CD14-positive monocyte (primary cell): ENCODE data around the gene PIP4K2A. TPM values are rescaled to one million over a fixed set of nuclear protein-coding genes. Genes with fewer than 3 reads are reported as not detected.

Experiments used
- DNase-seq, 3 donors: peaks; one replicate each; pipeline ENCODE4 v3.0.0-alpha.2; 2011 to 2022
- H2AFZ ChIP-seq: 2 replicates; pipeline ENCODE4 v1.6.0; 2012; ENCODE audit warnings: mild to moderate bottlenecking, low read depth, low read length, inconsistent platforms; ENCODE audit not compliant: insufficient read depth, poor library complexity, severe bottlenecking
- H3K27ac ChIP-seq, 2 donors: 1 replicate in 1 of 2; 2 replicates in 1 of 2; pipeline ENCODE4 v1.5.1; 2012 to 2013; ENCODE audit warnings: low read length in 2 of 2, control low read depth in 1 of 2, inconsistent platforms in 1 of 2, low read depth in 1 of 2, mild to moderate bottlenecking in 1 of 2
- H3K27me3 ChIP-seq, 2 donors: one replicate each; pipeline versions ENCODE4 v1.6.0 to v1.6.1; 2011 to 2013; ENCODE audit warnings: low read length in 2 of 2; ENCODE audit not compliant: control insufficient read depth in 2 of 2, insufficient read depth in 2 of 2
- H3K36me3 ChIP-seq, 2 donors: replicated peaks in 1 of 2; 1 replicate in 1 of 2; 2 replicates in 1 of 2; pipeline versions ENCODE4 v1.5.1 to v1.6.1; 2012 to 2013; ENCODE audit warnings: low read length in 2 of 2, control low read depth in 1 of 2, inconsistent platforms in 1 of 2, mild to moderate bottlenecking in 1 of 2; ENCODE audit not compliant: insufficient read depth in 2 of 2, control insufficient read depth in 1 of 2
- H3K4me1 ChIP-seq, 2 donors: 1 replicate in 1 of 2; 2 replicates in 1 of 2; pipeline versions ENCODE4 v1.5.1 to v1.6.1; 2012 to 2013; ENCODE audit warnings: low read length in 2 of 2, control low read depth in 1 of 2, inconsistent platforms in 1 of 2, mild to moderate bottlenecking in 1 of 2, moderate library complexity in 1 of 2; ENCODE audit not compliant: insufficient read depth in 2 of 2, control insufficient read depth in 1 of 2
- H3K4me2 ChIP-seq: replicated peaks from 2 replicates; pipeline ENCODE3; 2012; ENCODE audit warnings: low read length, moderate library complexity, mild to moderate bottlenecking; ENCODE audit not compliant: poor library complexity, severe bottlenecking; ENCODE audit errors: extremely low read depth
- H3K4me3 ChIP-seq, 3 experiments: fragments of 200-600 bp in 1 of 3; sonication (generic) in 1 of 3; replicated peaks in 1 of 3; 1 replicate in 2 of 3; 2 replicates in 1 of 3; pipeline ENCODE4 v1.5.1; 2011 to 2013; ENCODE audit warnings: low read length in 3 of 3, mild to moderate bottlenecking in 3 of 3, control low read depth in 2 of 3, low read depth in 2 of 3, inconsistent platforms in 1 of 3, moderate library complexity in 1 of 3
- H3K79me2 ChIP-seq: 2 replicates; pipeline ENCODE4 v1.6.0; 2012; ENCODE audit warnings: mild to moderate bottlenecking, control low read depth, inconsistent platforms, low read length, moderate library complexity; ENCODE audit not compliant: insufficient read depth
- H3K9ac ChIP-seq: 2 replicates; pipeline ENCODE4 v1.6.0; 2017; ENCODE audit warnings: low read length, mild to moderate bottlenecking; ENCODE audit not compliant: insufficient read depth, poor library complexity, severe bottlenecking
- H3K9me3 ChIP-seq, 2 donors: replicated peaks in 1 of 2; 1 replicate in 1 of 2; 2 replicates in 1 of 2; pipeline versions ENCODE4 v1.5.1 to v1.6.1; 2012 to 2013; ENCODE audit warnings: low read length in 2 of 2, control low read depth in 1 of 2; ENCODE audit not compliant: control insufficient read depth in 1 of 2, insufficient read depth in 1 of 2
- H4K20me1 ChIP-seq: 2 replicates; pipeline ENCODE4 v1.6.0; 2012; ENCODE audit warnings: mild to moderate bottlenecking, low read length, control low read depth, moderate library complexity; ENCODE audit not compliant: insufficient read depth
- H3K27ac Mint-ChIP-seq, 7 donors: one replicate each; pipeline ENCODE4 v1.8.0; 2020; ENCODE audit warnings: mild to moderate bottlenecking in 7 of 7, mixed read lengths in 7 of 7, moderate library complexity in 6 of 7, inconsistent platforms in 2 of 7
- H3K27me3 Mint-ChIP-seq, 3 donors: one replicate each; pipeline ENCODE4 v1.8.0; 2021 to 2022; ENCODE audit warnings: low read depth in 3 of 3, mild to moderate bottlenecking in 3 of 3, mixed read lengths in 3 of 3, moderate library complexity in 3 of 3, inconsistent platforms in 1 of 3
- H3K36me3 Mint-ChIP-seq, 2 donors: one replicate each; pipeline ENCODE4 v1.8.0; 2020; ENCODE audit warnings: mixed read lengths in 2 of 2, inconsistent platforms in 1 of 2, mild to moderate bottlenecking in 1 of 2
- H3K4me1 Mint-ChIP-seq: one replicate; pipeline ENCODE4 v1.8.0; 2020; ENCODE audit warnings: mild to moderate bottlenecking, mixed read lengths
- H3K4me3 Mint-ChIP-seq, 2 donors: one replicate each; pipeline ENCODE4 v1.8.0; 2020; ENCODE audit warnings: mild to moderate bottlenecking in 2 of 2, mixed read lengths in 2 of 2, moderate library complexity in 1 of 2
- H3K9me3 Mint-ChIP-seq, 7 donors: one replicate each; pipeline ENCODE4 v1.8.0; 2020 to 2022; ENCODE audit warnings: mixed read lengths in 7 of 7, mild to moderate bottlenecking in 6 of 7, moderate library complexity in 6 of 7, inconsistent platforms in 2 of 7
- CTCF ChIP-seq: fragments of 200-600 bp; IDR thresholded peaks from one replicate; pipeline ENCODE4 v1.8.0; 2022; ENCODE audit warnings: antibody characterized with exemption, mild to moderate bottlenecking
- WGBS: methylation state at CpG from one replicate; pipeline ENCODE4 v1.1.5; 2013; ENCODE audit warnings: missing lambda C conversion rate; ENCODE audit not compliant: insufficient coverage; 5-methylcytosine and 5-hydroxymethylcytosine counted together
- intact Hi-C, 2 donors: fragments of 100-400 bp; cut with micrococcal nuclease; formaldehyde crosslinking; loops; one replicate each; pipeline versions ENCODE4 v1.15.0 to v1.15.1; 2023
- polyA plus RNA-seq, 3 donors: library from polyadenylated mRNA; depleted of rRNA in 1 of 3; unstranded in 2 of 3; stranded (reverse) in 1 of 3; fragments of 300-500 nt in 2 of 3; fragments of >200 nt in 1 of 3; fragmentation: Illumina TruSeq in 2 of 3; gene quantifications; 1 replicate in 2 of 3; 2 replicates in 1 of 3; pipeline ENCODE4 v1.2.3, GENCODE V29; 2012 to 2021

The PIP4K2A gene
- polyA plus RNA-seq, 3 donors, result 9.7 to 33.7 (median 16.6) TPM

DNA sequence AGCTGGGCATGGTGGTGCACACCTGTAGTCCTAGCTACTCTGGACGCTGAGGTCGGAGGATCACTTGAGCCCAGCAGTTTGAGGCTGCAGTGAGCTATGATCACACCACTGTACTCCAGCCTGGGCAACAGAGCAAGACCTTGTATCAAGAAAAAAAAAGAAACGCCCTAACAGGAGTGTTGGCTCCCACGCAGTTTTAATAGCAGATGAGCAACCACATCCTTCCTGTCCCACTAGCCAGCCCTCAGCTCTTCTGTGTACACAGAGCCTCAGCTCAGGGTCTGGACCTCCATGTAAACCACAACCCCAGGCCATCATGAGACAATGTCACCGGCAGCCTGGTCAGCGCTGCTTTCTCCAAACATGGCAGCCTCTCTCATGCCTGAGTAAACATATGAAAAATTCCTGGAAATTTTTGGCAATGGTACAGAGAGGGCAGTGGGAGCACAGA, 108.2 kb downstream of the PIP4K2A start:
- Histone ChIP-seq H3K9me3 (no peaks in the 10 kb centered on the region), H3K4me2 (peak overlapping the region; percentile 66), H3K4me3 (peak overlapping the region in 1 of 3 experiments; percentile 67), H3K4me1 (peaks cover 56 to 66% of the 10 kb centered on the region in 2 donors), H3K9ac (peak overlapping the region; percentile 58), H4K20me1 (no peaks in the 10 kb centered on the region), H3K27me3 (no peaks in the 10 kb centered on the region), H3K79me2 (peaks cover 72% of the 10 kb centered on the region), H2AFZ (peak overlapping the region; percentile 26), H3K27ac (peak overlapping the region; percentile 79 to 93), H3K36me3 (peaks cover 7 to 30% of the 10 kb centered on the region in 2 donors)
- H3K4me1 Mint-ChIP-seq, result peaks cover 60% of the 10 kb centered on the region
- peak overlapping the region; percentile 86 to 98 (median 94) for H3K27ac Mint-ChIP-seq
- intact Hi-C loops, result loop anchor here (5.0 to 10.0 kb wide), 3 partner anchors 106 to 171 kb away; partner anchors contain the start of gene PIP4K2A (in 2 of the 2)
- DNase-seq, result peak; percentile 79 to 83 (median 83)
- WGBS, result 86% methylated on average over 2 of the region's 6 CpGs
- H3K36me3 Mint-ChIP-seq, result peaks cover 50 to 51% of the 10 kb centered on the region in 2 donors
- peaks cover 0 to 3% (median 0%) of the 10 kb centered on the region in 7 donors for H3K9me3 Mint-ChIP-seq
- TF ChIP-seq CTCF, result no peak
- peak overlapping the region; percentile 35 to 75 for H3K4me3 Mint-ChIP-seq
- no peaks in the 10 kb centered on the region for H3K27me3 Mint-ChIP-seq

DNA sequence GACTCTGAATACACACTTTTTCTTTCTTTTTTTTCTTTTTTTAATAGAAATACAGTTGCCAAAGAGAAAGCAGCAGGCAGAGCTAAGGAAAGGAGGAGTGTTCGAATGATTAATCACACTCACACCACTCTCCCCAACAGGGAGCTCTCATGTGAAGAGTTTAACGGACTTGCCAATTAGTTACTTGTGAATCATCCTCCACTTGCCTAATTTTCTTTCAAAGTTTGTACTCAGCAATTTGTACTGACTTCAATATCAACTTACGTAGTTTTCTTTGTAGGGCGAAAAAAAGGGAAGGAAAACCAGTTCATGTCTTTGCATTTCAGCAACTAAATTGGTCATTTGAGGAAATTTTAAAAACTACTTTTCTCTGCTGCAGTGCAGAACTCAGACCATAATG, 109.2 kb downstream of the PIP4K2A start:
- H3K9me3 ChIP-seq, result no peaks in the 10 kb centered on the region
- Mint-ChIP-seq H3K9me3 (peaks cover 0 to 3% (median 0%) of the 10 kb centered on the region in 7 donors), H3K4me3 (peak overlapping the region; percentile 51 to 82), H3K27ac (peak overlapping the region; percentile 90 to 98 (median 96)), H3K4me1 (peaks cover 53% of the 10 kb centered on the region), H3K27me3 (no peaks in the 10 kb centered on the region), H3K36me3 (peaks cover 55 to 56% of the 10 kb centered on the region in 2 donors)
- no peaks in the 10 kb centered on the region for H3K27me3 ChIP-seq
- H3K4me2 ChIP-seq, result peak overlapping the region; percentile 66
- H3K9ac ChIP-seq, result peak overlapping the region; percentile 61
- peak overlapping the region; percentile 57 for H2AFZ ChIP-seq
- intact Hi-C loops, result loop anchor here (5.0 to 10.0 kb wide), 3 partner anchors 107 to 170 kb away; partner anchors contain the start of gene PIP4K2A (in 2 of the 2)
- peak; percentile 85 to 95 (median 93) for DNase-seq
- peaks cover 15 to 39% of the 10 kb centered on the region in 2 donors for H3K36me3 ChIP-seq
- peak overlapping the region in 2 of 3 experiments; percentile 21 to 67 for H3K4me3 ChIP-seq
- H3K27ac ChIP-seq, result peak overlapping the region; percentile 86 to 93
- peaks cover 46 to 58% of the 10 kb centered on the region in 2 donors for H3K4me1 ChIP-seq
- WGBS, result no CpG with 5 or more reads among the region's 4 CpGs
- H4K20me1 ChIP-seq, result peaks cover 4% of the 10 kb centered on the region
- no peak for TF ChIP-seq CTCF
- peaks cover 64% of the 10 kb centered on the region for H3K79me2 ChIP-seq
